HEK293T (cell line): ENCODE results near the gene KRTAP10-8.

Experiments used
- CTCF ChIA-PET: fragments of 350-600 bp; formaldehyde crosslinking; extraction: SDS; loops from one replicate; lab custom pipeline; 2021; ENCODE audit warnings: antibody characterized with exemption, inconsistent platforms; lab: Yijun Ruan, JAX
- POLR2A ChIA-PET: fragments of 350-600 bp; formaldehyde crosslinking; extraction: SDS; loops from one replicate; lab custom pipeline; 2020; ENCODE audit warnings: antibody characterized with exemption, inconsistent platforms; lab: Yijun Ruan, JAX
- DNase-seq: peaks from one replicate; pipeline ENCODE4 v3.0.0; 2012; ENCODE audit warnings: mixed read lengths; ENCODE audit errors: extremely low spot score
- ARNT ChIP-seq: fragments of 450-650 bp; IDR thresholded peaks from 2 replicates; pipeline ENCODE4 v1.6.1; 2017; ENCODE audit warnings: mild to moderate bottlenecking
- BHLHE40 ChIP-seq: fragments of 450-650 bp; IDR thresholded peaks from 2 replicates; pipeline ENCODE4 v1.6.1; 2016; ENCODE audit warnings: mild to moderate bottlenecking, moderate library complexity, borderline replicate concordance
- CTBP1 ChIP-seq: fragments of 450-650 bp; IDR thresholded peaks from 2 replicates; pipeline ENCODE4 v1.6.1; 2016; ENCODE audit warnings: borderline replicate concordance
- ELF4 ChIP-seq: fragments of 450-650 bp; IDR thresholded peaks from 2 replicates; pipeline ENCODE4 v1.6.1; 2017; ENCODE audit warnings: antibody characterized with exemption
- FOXA1 ChIP-seq: fragments of 450-650 bp; IDR thresholded peaks from 2 replicates; pipeline ENCODE4 v1.6.1; 2016; ENCODE audit warnings: mild to moderate bottlenecking
- FOXK2 ChIP-seq: fragments of 450-650 bp; IDR thresholded peaks from 2 replicates; pipeline ENCODE4 v1.6.1; 2016; ENCODE audit warnings: mild to moderate bottlenecking
- FOXM1 ChIP-seq: fragments of 450-650 bp; IDR thresholded peaks from 2 replicates; pipeline ENCODE4 v1.6.1; 2017; ENCODE audit warnings: mild to moderate bottlenecking, borderline replicate concordance
- HDGF ChIP-seq: fragments of 450-650 bp; IDR thresholded peaks from 2 replicates; pipeline ENCODE4 v1.6.1; 2017; ENCODE audit warnings: antibody characterized with exemption, borderline replicate concordance
- L3MBTL2 ChIP-seq: fragments of 450-650 bp; conservative IDR thresholded peaks from 2 replicates; pipeline ENCODE4 v1.6.1; 2016; ENCODE audit warnings: mild to moderate bottlenecking
- LEF1 ChIP-seq: fragments of 450-650 bp; IDR thresholded peaks from 2 replicates; pipeline ENCODE4 v1.6.1; 2017; ENCODE audit warnings: mild to moderate bottlenecking, borderline replicate concordance
- NFRKB ChIP-seq: fragments of 450-650 bp; IDR thresholded peaks from 2 replicates; pipeline ENCODE4 v1.6.1; 2016; ENCODE audit warnings: mild to moderate bottlenecking, moderate library complexity
- SP1 ChIP-seq: fragments of 450-650 bp; IDR thresholded peaks from 2 replicates; pipeline ENCODE4 v1.6.1; 2017
- SUZ12 ChIP-seq: fragments of 450-650 bp; IDR thresholded peaks from 2 replicates; pipeline ENCODE4 v1.6.1; 2016; ENCODE audit warnings: mild to moderate bottlenecking
- TARDBP ChIP-seq: fragments of 450-650 bp; IDR thresholded peaks from 2 replicates; pipeline ENCODE4 v1.6.1; 2016
- ZNF384 ChIP-seq: fragments of 450-650 bp; IDR thresholded peaks from 2 replicates; pipeline ENCODE4 v1.6.1; 2016
- TF ChIP-seq, protein P1 (sequence below): fragments of 450-650 bp; IDR thresholded peaks from 2 replicates; pipeline ENCODE4 v1.6.1; 2016

KRTAP10-8 gene

DNA sequence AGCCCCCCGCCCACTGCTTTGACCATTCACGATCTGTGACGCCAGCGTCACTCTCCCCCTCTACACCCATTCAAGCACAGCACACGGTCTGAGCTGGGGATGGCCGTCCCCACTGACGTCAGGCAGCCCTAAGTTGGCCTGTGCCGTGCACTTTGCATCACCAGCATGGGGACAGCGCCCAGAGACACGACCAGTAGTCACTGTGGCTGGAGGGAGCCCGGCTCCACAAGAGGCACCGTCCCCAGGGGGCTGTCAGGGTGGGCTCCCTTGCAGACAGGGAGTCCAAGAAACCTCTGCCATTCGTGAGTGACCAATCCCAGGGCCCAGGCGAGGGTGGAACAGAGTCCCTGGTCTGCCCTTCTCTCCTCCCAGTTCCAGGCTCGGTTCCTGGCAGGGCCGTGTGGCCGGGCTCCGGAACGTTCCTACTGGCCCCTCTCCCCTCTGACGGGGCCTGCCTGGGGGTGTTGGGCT, 2.3 kb downstream of the KRTAP10-8 start:
- no peak for TF ChIP-seq ARNT
- ChIA-PET POLR2A (no interaction called here), CTCF (no interaction called here)
- DNase-seq, result no peak

DNA sequence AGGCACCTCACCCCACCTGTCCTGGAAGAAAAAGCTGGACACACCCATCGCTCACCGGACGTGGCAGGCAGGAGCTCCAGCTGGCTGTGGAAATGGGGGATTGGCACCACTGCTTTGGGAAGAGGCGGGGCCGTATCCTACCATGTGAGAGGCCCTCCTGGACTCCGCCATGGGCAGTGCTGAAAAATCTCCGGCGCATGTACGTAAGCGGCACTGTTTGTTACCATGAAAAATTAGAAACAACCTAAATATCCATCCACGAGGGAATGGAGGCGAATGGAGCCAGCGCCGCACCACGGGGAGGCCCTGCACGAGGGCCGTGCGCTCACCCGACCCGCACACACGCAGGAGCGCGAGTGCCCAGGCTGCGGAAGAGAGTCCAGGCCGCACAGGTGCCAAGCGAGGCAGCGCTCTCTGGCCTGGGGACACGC, 3.1 kb downstream of the KRTAP10-8 start:
- TF ChIP-seq FOXA1 (no peak), SUZ12 (no peak), L3MBTL2 (no peak), ZNF384 (no peak), HDGF (no peak), FOXK2 (no peak), ELF4 (no peak), CTBP1 (no peak), FOXM1 (no peak), LEF1 (no peak), TARDBP (no peak), NFRKB (no peak), ARNT (no peak), SP1 (no peak), BHLHE40 (no peak)
- TF ChIP-seq, protein P1, sequence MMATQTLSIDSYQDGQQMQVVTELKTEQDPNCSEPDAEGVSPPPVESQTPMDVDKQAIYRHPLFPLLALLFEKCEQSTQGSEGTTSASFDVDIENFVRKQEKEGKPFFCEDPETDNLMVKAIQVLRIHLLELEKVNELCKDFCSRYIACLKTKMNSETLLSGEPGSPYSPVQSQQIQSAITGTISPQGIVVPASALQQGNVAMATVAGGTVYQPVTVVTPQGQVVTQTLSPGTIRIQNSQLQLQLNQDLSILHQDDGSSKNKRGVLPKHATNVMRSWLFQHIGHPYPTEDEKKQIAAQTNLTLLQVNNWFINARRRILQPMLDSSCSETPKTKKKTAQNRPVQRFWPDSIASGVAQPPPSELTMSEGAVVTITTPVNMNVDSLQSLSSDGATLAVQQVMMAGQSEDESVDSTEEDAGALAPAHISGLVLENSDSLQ, result no peak
- POLR2A ChIA-PET, result no interaction called here
- CTCF ChIA-PET, result no interaction called here
- DNase-seq, result no peak

DNA sequence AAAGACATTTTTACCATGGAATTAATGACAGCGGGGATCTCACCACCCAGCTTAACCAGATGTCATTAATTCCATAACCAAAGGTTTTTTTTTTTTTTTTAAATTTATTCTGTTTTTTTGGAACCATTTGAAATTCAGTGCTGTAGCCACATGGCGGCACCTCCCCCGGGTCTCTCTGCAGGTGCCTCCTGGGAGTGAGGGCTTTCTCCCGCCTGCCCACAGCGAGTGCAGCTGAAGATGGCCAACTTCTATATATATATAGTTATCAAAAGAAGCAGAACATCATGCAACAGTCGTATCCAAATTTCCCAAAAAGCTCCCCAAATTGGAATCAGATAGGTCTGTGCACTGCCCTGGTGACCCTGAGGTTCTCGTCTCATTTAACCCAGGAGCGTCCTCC, 3.6 kb downstream of the KRTAP10-8 start:
- CTCF ChIA-PET, result no interaction called here
- no peak for DNase-seq
- TF ChIP-seq SP1, result no peak
- no peak for TF ChIP-seq L3MBTL2
- no peak for TF ChIP-seq BHLHE40
- no peak for TF ChIP-seq FOXA1
- TF ChIP-seq, protein P1, result no peak
- no peak for TF ChIP-seq ARNT
- no peak for TF ChIP-seq LEF1
- no peak for TF ChIP-seq SUZ12
- TF ChIP-seq ZNF384, result no peak
- no peak for TF ChIP-seq HDGF
- no peak for TF ChIP-seq ELF4
- TF ChIP-seq FOXM1, result no peak
- TF ChIP-seq TARDBP, result no peak
- TF ChIP-seq FOXK2, result no peak
- TF ChIP-seq NFRKB, result no peak
- TF ChIP-seq CTBP1, result no peak
- POLR2A ChIA-PET, result no interaction called here

- ChIA-PET POLR2A (no interaction called here), CTCF (no interaction called here)
- TF ChIP-seq SUZ12 (no peak), SP1 (no peak), ZNF384 (no peak), CTBP1 (no peak), LEF1 (no peak)
- no peak for DNase-seq
These were observed 4.2 kb downstream of the KRTAP10-8 start for GRCh38 chr21:44615911-44616590.

- ChIA-PET POLR2A (no interaction called here), CTCF (no interaction called here)
These were observed 4.7 kb downstream of the KRTAP10-8 start for GRCh38 chr21:44616591-44616926.

DNA sequence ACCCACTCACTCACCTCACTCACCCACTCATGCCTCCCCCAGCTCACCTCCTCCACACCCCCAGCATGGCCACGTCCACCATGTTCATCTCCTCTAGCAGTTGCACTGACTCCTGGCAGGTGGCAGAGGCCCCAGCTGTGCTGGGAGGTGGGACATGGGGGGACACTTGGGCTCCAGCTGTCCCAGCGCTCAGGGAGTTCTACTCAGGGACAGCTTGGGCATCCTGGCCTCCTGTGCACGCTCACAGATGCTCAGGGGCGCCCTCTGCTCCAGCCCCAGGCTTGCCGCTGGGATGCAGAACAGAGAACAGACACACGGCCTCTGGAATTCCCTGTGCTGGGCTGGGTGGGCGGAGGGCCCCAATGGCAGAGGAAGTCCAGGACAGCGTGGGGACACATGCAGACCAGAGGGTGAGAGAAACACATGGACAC, 5.2 kb downstream of the KRTAP10-8 start:
- no peak for DNase-seq
- TF ChIP-seq ARNT (no peak), TARDBP (no peak), LEF1 (no peak), ELF4 (no peak), SUZ12 (no peak), BHLHE40 (no peak), HDGF (no peak), CTBP1 (no peak), FOXA1 (no peak), SP1 (no peak), FOXK2 (no peak)
- ChIA-PET POLR2A (no interaction called here), CTCF (no interaction called here)

More at GRCh38 chr21:44616591-44616926, 4.7 kb downstream of the KRTAP10-8 start:
- no peak for TF ChIP-seq L3MBTL2
- no peak for TF ChIP-seq ELF4
- TF ChIP-seq CTBP1, result no peak
- no peak for TF ChIP-seq SUZ12
- TF ChIP-seq HDGF, result no peak
- no peak for TF ChIP-seq FOXK2
- no peak for TF ChIP-seq ARNT
- TF ChIP-seq TARDBP, result no peak
- TF ChIP-seq, protein P1, result no peak
- no peak for TF ChIP-seq SP1
- TF ChIP-seq LEF1, result no peak
- no peak for TF ChIP-seq NFRKB
- TF ChIP-seq BHLHE40, result no peak
- no peak for TF ChIP-seq FOXM1
- TF ChIP-seq FOXA1, result no peak
- no peak for DNase-seq
